HG02759 (cell line): ENCODE measurements around the gene EFHC2.

Experiments
- ATAC-seq: cut with Tn5 transposase; IDR thresholded peaks from one replicate; pipeline ENCODE4 v1.9.1; 2021; ENCODE audit warnings: mild to moderate bottlenecking, moderate library complexity; ENCODE audit not compliant: unreplicated experiment

Gene EFHC2, protein sequence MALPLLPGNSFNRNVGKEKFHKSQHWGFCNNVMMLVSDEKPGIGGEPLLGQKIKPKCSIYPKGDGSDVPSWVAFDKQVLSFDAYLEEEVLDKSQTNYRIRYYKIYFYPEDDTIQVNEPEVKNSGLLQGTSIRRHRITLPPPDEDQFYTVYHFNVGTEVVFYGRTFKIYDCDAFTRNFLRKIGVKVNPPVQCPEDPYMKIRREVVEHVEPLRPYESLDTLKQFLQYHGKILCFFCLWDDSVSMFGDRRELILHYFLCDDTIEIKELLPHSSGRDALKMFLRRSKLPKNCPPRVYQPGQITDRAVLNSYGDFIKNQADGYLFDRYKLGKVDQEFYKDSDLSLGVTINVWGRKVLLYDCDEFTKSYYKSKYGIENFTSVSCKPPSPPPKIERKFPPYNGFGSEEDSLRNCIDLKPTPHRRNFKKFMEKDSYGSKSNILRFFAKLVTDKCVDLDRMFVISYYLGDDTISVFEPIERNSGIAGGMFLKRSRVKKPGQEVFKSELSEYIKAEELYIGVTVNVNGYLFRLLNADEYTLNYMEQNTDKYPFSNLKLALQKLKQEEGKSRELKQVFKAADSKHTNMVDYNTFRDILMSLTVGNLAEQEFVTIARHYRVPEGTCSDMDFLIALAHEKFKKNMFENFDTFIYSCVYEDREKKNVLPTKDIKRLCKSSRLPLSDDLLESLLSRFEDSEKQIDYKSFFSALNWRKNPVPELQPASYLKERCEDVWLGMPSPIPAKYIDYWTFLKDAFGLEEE

DNA sequence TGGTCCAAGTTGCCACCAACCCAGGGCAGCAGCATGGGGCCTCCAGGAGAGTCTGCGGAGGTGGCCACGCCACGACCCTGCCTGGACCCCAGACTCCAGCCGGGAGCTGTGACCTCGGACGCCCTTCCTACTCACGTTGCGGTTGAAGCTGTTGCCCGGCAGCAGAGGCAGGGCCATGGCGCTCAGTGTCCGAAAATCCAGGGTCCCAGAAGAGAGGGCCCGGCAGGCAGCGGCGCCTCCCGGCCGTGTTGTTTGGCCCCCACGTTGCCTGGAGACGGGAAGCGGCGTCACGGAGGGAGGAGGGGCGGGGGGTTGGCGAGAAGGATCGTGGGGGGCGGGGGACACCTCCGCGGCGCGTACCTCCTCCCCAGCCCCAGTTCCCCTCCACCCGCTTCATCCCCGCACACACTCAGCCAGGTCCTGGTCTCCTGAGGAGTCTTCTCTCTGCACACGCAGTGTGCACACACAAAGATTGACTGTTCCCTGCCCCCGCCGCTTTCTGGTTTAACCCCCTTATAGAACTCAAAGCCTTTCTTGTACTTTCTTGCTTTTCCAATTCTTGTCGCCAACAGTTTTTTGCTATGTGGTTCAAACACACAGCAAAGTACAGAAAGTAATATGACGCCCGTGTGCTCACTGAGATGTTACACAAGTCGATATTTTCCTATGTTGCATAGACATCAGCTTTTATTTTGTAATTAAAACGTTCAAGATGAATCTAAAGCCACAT lies at the start of gene EFHC2:
TSS of gene EFHC2 (minus strand) at position 261 of the 730 bp plus-strand sequence. CDS start at position 177, 84 bp downstream.
- peak; percentile 54 for ATAC-seq

DNA sequence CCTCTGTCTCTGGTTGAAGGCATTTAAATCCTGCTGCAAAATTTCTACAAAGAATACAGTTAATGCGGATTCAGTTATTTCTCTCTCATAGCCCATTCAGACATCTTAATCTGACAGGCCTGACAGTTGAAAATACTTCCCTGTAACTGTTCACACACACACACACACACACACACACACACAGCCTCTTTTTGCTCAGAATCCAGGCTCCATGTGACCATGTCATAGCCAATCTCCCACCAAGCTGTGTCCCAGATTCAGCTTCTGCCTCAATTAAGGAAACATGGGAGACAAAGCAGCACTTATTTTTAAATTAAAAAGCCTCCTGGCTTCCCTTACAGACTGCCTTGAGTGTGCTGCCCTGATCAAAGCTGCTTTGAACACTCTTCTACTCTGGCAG lies 49.3 kb upstream of the EFHC2 start:
- ATAC-seq: no peak

GRCh38 chrX:44384688-44385338 lies 41.3 kb upstream of the EFHC2 start:
- no peak for ATAC-seq

GRCh38 chrX:44382871-44383270 lies 39.4 kb upstream of the EFHC2 start:
- ATAC-seq: no peak

DNA sequence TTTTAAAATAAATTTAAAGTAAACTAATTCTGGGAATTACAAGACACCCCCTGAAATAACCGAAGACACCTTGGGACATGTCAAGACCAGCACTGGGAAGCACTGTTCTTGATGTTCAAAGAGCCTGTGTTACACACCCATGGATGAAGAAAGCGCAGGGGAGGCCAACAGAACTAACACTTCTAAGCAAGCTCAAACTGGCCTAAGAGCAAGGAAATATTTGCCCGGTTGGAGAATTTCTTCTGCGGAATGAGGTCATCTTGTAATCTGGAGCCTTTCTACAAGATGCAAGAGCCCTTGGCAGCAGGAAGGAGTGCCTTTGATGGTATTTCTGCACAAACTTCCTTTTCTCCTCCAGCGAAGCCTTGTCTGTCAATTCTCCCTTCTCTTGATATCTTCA lies 9.3 kb upstream of the EFHC2 start:
- ATAC-seq: no peak

DNA sequence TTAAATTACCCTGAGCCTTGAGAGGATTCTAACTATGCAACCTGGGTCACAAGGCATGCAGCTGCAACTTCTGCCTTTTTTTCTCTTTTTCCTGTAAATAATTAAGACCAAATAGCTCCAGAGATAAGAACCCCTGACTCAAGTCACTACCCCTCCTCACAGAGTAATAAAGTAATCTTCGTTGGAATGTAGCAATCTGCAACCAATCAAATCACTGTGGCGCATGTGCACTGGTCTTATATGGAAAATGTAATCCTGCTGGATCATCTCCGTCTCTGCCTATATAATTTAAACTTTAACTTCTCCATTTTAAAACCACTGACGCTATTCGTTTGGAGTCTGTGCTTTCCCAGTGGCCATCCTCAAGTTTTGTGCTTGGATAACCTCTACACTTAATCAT lies 6.1 kb upstream of the EFHC2 start:
- no peak for ATAC-seq

GRCh38 chrX:44344687-44345086 lies 1.2 kb upstream of the EFHC2 start:
- no peak for ATAC-seq

DNA sequence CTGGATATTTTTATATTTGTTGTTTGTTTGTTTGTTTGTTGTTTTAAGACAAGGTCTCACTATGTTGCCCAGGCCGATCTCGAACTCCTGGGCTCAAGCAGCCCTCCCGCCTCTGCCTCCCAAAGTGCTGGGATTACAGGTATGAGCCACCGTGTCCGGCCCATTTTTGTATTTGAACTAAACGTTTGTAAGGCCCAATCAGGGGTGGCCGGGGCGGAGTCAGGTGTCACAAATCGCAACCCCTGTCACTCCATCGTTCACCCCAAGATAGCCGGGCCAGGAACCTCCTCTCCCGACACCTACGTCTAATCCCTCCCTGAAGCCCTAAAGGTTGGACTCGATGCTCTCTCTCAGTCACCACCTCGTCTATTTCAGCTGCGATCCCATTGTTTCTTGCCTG lies 722 bp upstream of the EFHC2 start:
- no peak for ATAC-seq

DNA sequence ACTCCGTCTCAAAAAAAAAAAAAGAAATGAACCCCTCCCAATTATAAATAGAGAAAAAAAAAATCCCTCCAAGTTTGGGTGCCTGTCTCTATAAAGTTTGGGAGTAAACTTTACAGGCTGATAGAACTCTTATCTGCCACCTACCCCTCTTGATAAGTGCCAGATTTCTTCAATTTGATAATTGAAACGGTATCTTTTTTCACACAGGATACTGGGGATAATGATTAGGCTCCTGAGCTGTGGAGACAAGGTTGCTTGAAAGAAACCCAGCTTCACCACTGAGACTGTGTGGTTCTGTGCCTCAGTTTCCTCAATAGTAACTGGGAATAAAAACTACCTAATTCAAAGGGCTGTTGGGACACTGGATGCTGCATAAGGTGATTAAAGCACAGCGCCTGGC lies 606 bp downstream of the EFHC2 start:
- ATAC-seq: no peak

DNA sequence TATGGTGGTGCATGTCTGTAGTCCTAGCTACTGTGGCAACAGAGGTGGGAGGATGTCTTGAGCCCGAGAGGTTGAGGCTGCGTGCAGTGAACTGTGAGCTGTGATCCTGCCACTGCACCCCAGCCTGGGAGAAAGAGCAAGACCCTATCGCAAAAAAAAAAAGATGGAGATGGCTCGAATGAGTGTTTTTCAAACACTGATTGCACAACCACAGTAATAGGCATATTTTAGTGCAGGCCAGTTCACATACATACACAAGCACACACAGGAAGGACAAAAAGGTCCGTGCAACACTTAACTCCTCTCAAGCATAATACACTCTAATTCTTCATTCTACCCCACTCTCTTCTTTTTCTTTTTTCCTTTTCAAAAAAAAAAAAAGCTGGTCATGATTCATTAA lies 5.1 kb downstream of the EFHC2 start:
- ATAC-seq: no peak

- no peak for ATAC-seq
These were observed 11.0 kb downstream of the EFHC2 start for GRCh38 chrX:44332437-44332836.

GRCh38 chrX:44330227-44330626 lies 13.2 kb downstream of the EFHC2 start:
- no peak for ATAC-seq

GRCh38 chrX:44319550-44319949 lies 23.9 kb downstream of the EFHC2 start:
- ATAC-seq: no peak

DNA sequence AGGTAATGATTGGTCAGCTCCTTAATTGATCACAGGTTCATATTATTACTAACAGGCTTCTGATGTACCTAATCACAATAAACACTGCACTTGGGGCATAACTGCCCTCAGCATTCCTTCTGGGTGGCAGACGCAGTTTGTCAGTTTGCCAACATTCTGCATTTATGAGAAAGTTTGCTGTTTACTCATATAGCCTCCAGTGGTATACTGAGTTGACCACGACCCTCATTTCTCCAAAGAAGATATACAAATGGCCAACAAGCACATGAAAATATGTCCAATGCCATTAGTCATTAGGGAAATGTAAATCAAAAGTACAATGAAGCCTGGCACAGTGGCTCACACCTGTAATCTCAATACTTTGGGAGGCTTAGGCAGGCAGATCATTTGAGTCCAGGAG lies 26.3 kb downstream of the EFHC2 start:
- ATAC-seq: no peak

DNA sequence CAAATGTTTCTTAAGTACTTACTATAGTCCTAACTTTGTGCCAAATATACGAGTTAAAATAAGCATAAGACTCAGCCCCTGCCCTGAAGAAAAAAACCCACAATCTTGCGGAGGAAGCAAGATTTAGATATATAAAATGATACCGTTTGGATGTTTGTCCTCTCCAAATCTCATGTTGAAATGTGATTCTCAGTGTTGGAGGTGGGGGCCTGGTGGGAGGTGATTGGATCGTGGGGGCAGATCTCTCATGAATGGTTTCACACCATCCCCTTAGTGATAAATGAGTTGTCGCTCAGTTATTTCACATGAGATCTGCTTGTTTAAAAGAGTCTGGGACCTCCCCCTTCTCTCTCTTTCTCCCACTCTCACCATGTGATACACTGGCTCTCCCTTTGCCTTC lies 28.7 kb downstream of the EFHC2 start:
- ATAC-seq: no peak

- no peak for ATAC-seq
These were observed 29.2 kb downstream of the EFHC2 start for GRCh38 chrX:44314259-44314734.

DNA sequence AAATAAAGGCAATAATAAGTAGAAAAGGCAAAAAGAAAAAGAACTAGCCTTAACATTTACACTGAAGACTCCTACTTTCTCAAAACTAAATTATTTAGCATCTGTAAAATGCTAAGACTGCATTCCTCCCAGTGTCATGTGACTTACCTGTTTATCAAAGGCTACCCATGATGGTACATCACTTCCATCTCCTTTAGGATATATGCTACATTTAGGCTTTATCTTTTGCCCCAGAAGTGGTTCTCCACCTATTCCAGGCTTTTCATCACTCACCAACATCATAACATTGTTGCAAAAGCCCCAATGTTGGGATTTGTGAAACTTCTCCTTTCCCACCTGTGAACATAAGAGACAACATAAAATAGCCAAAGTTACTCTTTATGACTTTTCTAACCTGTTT lies 31.1 kb downstream of the EFHC2 start:
- no peak for ATAC-seq

- no peak for ATAC-seq
These were observed 33.2 kb downstream of the EFHC2 start for GRCh38 chrX:44310227-44310626.

DNA sequence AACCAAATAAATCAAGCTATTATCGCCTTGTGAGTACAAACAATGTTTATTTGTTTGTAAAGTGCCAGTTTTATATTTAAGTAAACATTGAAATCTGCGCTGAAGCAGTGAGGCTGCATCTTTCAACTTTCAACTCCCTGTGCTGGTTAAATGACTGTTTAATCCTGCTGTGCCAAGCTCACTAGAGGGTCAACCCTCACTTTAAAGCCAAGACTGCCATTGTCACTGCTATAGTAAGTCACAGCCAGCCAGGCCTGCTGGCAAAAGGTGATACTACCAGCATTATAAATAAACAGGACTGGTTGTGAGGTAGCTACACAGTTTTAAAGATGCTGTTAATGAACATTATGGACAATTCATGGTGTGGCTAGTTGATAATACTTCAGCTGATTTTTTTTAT lies 34.6 kb downstream of the EFHC2 start:
- no peak for ATAC-seq

GRCh38 chrX:44306356-44306755 lies 37.1 kb downstream of the EFHC2 start:
- no peak for ATAC-seq

DNA sequence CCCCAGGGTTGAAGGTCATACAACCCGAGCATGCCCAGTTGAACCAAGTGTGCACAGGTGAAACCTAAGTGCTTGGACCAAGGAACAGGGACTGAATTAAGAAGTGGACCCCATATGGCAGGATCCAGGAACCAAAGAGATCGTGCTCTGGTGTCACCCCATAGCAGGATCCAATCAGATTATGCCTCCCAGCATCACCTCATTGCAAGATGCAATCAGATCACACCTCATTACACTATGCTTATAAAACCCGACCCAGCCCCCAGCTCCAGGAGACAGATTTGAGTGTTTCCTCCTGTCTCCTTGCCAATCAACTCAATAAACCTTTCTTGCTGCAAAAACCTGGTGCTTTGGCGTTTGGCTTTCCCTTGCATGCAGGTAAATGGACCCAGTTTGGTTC lies 37.6 kb downstream of the EFHC2 start:
- no peak for ATAC-seq
